Mammary epithelial cell (primary cell): ENCODE measurements around the gene HCN3.

Experiments used
- EZH2 ChIP-seq: IDR thresholded peaks from 2 replicates; pipeline ENCODE4 v1.6.1; 2012; ENCODE audit warnings: low read length, inconsistent platforms, borderline replicate concordance
- TF ChIP-seq, protein P1 (sequence below), 2 donors: IDR thresholded peaks in 1 of 2; conservative IDR thresholded peaks in 1 of 2; 2 replicates each; pipeline ENCODE4 v1.5.1; 2011 to 2012; ENCODE audit warnings: inconsistent platforms in 2 of 2, low read length in 2 of 2, mild to moderate bottlenecking in 2 of 2, control low read depth in 1 of 2, low read depth in 1 of 2; ENCODE audit not compliant: insufficient read depth in 1 of 2; ENCODE audit errors: extremely low read depth in 1 of 2

DNA sequence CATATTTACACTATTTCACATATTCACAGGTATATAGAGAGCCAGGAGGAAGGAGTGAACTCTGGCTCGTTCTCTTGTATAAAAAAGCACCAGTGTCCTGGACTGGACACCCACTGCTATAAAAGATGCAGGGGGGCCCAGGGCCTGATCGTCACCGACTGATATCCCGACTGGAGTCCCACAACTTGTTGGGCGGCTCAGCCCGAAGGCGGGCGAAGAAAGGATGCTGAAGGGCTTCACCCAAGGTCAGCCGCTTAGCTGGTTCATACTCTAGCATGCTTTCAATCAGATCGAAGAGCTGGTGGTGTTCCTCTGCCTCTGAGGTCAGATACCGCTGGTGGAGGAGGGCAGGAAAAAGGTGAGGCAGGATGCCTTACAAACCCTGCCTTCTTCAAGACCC, 14.2 kb upstream of the HCN3 start:
- TF ChIP-seq, protein P1, sequence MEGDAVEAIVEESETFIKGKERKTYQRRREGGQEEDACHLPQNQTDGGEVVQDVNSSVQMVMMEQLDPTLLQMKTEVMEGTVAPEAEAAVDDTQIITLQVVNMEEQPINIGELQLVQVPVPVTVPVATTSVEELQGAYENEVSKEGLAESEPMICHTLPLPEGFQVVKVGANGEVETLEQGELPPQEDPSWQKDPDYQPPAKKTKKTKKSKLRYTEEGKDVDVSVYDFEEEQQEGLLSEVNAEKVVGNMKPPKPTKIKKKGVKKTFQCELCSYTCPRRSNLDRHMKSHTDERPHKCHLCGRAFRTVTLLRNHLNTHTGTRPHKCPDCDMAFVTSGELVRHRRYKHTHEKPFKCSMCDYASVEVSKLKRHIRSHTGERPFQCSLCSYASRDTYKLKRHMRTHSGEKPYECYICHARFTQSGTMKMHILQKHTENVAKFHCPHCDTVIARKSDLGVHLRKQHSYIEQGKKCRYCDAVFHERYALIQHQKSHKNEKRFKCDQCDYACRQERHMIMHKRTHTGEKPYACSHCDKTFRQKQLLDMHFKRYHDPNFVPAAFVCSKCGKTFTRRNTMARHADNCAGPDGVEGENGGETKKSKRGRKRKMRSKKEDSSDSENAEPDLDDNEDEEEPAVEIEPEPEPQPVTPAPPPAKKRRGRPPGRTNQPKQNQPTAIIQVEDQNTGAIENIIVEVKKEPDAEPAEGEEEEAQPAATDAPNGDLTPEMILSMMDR (conservative IDR thresholded peaks at IDR 0.05 in 1 of 2, IDR thresholded peaks at IDR 0.05 in 1 of 2; ENCODE audit: extremely low read depth in 1 of 2, insufficient read depth in 1 of 2, low read depth in 1 of 2, low read length in 2 of 2): no peak
- TF ChIP-seq EZH2: no peak
